GF-D8 (cell line): ENCODE data around the gene MINDY3.
A peak's percentile ranks its signal among the peaks of the same experiment; 100 is the strongest.
"Not testable (repeated sequence)": the region's sequence is repeated elsewhere in the genome, so short reads cannot be mapped to it uniquely, and the experiment has no call there.

Experiments
- DNase-seq: peaks from one replicate; lab custom pipeline; 2025; lab: John Stamatoyannopoulos, UW

The MINDY3 gene

DNA sequence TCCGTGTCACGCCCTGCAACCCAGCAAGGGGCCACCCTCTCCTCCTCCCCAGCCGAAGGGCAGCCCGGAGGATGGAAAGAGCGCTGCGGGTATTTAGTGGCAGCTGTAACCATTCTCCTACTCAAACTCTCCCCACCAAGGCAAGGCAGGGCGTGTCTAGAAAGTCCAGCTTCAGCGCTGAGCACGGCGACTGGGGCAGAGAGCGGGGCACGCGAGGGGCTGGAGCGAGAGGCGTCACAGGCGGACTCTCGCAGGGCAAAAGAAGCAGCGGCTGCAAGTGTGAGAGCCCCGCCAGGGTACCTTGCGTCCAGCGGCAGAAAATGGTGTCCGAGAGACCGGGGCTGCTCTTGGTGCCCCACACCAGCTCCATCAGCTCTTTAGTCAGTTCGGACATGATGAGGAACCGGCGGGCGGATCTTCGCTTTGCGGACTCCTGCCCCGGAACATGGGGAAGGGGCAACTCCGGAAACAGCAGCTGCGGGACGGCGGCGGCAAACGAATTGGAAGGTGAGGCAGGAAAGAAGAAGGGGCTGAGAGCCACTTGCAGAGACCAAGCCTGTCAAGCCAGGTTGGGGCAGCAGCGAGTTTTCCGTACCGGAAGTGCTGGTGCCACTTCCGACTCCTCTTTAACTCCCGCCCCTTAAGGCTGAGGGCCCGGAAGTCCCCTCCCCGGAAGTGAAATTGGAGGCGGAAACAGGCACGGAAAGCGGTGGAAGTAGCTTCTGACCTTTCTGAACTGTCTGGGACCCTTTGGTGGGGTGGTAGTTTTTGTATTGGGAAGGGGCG is at the start of gene MINDY3:
Gene MINDY3, minus strand, starts transcription at position 602 of the 786 bp plus-strand sequence. Its CDS starts 208 bp downstream, at position 394.
- DNase-seq = peak; percentile 80

GRCh38 chr10:15901889-15902288 is 41.6 kb upstream of the MINDY3 start:
- DNase-seq = no peak

GRCh38 chr10:15898046-15898445 is 37.7 kb upstream of the MINDY3 start:
- DNase-seq = no peak

DNA sequence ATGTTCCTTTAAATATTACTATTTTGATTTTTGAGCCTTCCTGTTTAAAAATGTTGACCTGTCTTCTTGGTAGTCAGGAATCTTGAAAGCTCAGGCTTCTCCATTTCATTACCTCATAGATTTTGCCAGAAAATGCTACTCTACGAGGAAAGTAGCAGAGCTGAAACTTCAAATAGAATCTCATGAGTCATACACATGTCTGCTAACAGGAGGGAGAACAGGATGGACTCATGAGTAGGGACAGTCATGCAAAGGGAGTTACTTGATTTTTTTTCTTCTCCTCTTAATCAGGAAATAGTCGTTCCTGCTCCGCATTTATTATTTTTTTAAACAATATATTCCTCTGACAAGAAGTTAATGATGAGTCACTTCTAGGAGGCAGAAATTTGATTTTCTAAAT is 37.0 kb upstream of the MINDY3 start:
- DNase-seq = no peak

DNA sequence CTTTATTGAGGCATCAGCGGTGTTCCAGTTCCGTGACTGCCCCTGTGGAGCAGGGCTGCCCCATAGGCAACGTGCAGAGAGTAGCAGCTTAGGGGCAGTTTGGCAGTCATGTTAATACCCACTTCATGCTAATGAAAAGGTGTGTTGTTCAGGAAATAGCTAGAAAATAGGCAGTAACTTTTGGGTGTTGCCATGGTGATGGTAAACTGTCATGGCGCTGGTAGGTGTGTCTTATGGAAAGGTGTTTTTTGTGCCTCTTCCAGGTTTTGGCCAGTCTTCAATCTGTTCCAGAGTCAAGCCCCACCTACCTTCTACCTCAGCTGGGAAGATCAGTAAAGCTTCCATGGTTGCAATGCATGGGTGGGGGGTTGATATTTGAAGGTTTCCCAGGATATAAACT is 36.3 kb upstream of the MINDY3 start:
- no peak for DNase-seq

- no peak for DNase-seq
These were observed 24.1 kb upstream of the MINDY3 start for GRCh38 chr10:15884447-15884846.

DNA sequence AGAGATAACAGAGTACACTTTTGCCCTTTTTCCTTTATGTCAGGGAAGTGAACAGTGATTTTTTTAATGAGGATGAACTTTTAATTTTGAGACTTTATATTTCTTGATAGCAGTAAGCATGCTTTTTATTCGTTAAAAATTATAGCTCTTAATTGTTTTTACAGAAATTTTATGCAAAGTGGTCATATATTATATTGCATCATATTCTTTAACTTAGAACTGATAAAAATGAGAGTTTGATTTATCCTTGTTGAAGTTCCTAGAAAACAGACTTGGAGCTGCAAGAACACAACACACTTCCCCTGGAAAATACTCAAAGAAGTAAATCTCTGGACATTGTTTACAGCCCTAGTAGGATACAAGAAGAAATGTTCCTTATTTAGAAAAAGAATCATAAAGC is 21.2 kb upstream of the MINDY3 start:
- DNase-seq = no peak

DNA sequence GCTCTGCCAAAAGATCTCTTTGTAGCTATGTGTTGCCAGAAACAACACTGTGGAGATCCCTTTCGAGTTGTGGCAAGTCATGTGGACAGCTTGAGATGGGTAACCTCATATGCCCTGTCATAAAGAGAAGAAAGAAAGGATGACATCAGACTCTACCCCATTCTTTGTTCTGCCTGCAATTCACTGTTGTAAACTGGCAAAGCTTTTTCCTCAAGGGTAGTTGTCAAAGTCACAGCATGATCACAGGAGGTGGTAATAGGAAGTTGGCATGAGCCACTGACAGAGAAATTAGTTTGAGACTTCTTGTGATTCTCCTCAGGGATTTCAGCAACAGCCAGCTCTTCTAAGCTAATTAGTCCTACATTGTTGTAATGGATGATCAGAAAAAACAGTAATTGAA is 19.4 kb upstream of the MINDY3 start:
- DNase-seq = no peak

- no peak for DNase-seq
These were observed 18.8 kb upstream of the MINDY3 start for GRCh38 chr10:15879058-15879457.

GRCh38 chr10:15877836-15878576 is 17.7 kb upstream of the MINDY3 start:
- no peak for DNase-seq

DNA sequence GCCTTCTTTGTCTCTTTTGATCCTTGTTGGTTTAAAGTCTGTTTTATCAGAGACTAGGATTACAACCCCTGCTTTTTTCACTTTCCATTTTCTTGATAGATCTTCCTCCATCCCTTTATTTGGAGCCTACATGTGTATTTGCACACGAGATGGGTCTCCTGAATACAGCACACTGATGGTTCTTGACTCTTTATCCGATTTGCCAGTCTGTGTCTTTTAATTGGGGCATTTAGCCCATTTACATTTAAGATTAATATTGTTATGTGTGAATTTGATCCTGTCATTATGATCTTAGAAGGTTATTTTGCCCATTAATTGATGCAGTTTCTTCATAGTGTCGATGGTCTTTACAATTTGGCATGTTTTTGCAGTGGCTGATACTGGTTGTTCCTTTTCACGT is 16.0 kb upstream of the MINDY3 start:
- not testable (repeated sequence) for DNase-seq

DNA sequence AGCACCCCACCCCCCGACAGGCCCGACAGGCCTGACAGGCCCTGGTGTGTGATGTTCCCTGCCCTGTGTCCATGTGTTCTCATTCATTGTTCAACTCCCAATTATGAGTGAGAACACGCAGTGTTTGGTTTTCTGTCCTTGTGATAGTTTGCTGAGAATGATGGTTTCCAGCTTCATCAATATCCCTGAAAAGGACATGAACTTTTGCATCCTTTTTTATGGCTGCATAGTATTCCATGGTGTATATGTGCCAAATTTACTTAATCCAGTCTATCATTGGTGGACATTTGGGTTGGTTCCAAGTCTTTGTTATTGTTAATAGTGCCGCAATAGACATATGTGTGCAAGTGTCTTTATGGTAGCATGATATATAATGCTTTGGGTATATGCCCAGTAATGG is 12.3 kb upstream of the MINDY3 start:
- not testable (repeated sequence) for DNase-seq

- no peak for DNase-seq
These were observed 11.5 kb upstream of the MINDY3 start for GRCh38 chr10:15871823-15872222.

DNA sequence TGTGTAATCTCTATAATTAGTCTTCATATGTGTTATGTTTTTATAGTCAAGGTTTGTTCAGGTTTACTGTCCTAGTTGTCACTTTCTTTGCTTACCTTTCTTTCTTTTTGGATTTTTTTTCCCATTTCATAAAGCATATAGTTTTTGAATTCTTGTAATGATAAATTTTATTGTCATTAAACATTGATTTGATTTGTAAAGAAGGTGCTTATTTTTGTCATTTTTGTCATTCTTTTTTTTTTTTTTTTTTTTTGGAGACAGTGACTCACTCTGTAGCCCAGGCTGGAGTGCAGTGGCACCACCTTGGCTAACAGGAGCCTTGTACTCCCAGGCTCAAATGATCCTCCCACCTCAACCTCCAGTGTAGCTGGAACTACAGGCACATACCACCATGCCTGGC is 9.6 kb upstream of the MINDY3 start:
- no peak for DNase-seq

GRCh38 chr10:15868006-15868405 is 7.7 kb upstream of the MINDY3 start:
- no peak for DNase-seq

GRCh38 chr10:15865304-15865703 is 5.0 kb upstream of the MINDY3 start:
- DNase-seq = no peak

GRCh38 chr10:15864419-15864818 is 4.1 kb upstream of the MINDY3 start:
- no peak for DNase-seq

DNA sequence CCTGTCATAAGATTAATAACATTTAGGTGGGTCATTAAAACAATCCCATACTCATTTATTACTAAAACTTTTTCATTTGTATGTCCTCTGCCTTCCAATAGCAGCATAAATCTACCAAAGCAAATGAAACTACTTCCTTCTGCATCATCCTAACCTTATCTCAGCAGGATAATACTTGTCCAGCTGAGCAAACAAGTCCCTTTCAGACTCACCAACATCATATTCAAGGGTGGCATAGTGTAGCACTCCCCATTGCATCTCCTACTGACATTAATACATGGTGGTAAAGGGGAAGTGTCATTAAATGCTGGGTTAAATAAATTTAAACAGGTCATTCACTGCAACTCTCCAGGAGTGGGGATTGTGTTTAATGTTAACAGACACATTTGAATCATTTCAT is 3.4 kb upstream of the MINDY3 start:
- no peak for DNase-seq

GRCh38 chr10:15863323-15863722 is 3.0 kb upstream of the MINDY3 start:
- no peak for DNase-seq

DNA sequence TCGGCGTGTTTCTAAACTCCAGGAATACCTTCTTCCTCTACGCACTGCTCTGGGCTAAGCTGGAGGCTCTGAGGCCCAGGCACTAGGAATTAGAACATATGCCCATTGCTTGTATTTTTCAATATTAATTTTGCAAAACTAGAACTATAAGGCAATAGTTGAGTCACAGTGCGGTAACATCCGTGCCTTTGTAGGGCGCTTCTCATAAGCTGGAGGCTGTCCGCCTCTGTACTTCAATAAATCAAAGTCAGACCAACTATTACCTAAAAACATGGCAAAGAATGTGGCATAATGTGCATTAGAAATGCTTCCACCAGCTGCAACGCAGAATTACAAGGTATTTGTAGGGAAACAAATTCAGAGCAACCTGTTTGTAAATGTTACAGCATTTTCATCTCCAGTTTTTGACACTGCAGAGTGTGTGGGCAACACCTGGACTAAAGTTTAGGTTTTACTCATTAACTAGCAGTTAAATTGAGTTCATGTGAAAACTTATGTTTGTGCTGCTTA is 440 bp upstream of the MINDY3 start:
- no peak for DNase-seq

- DNase-seq = no peak
These were observed 800 bp downstream of the MINDY3 start for GRCh38 chr10:15859509-15859905.

DNA sequence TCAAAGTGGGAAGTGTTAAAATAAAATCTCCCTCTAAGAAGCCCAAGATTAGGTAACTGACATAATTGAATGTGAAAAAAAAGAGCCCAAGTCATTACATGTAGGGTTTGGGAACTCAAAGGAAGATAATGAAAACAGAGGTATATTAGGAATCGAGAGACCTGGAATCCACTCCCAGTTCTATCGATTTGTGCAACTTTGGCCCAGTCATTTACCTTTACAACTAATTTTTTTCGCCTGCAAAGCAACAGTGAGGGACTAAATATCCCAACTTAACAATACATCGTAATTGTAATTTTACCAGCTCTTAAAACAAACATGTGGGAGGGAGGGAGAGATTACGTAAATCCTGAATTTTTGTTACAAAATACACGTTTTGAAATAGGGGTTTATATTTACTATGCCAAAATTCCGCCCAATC is 1.4 kb downstream of the MINDY3 start:
- DNase-seq = no peak

DNA sequence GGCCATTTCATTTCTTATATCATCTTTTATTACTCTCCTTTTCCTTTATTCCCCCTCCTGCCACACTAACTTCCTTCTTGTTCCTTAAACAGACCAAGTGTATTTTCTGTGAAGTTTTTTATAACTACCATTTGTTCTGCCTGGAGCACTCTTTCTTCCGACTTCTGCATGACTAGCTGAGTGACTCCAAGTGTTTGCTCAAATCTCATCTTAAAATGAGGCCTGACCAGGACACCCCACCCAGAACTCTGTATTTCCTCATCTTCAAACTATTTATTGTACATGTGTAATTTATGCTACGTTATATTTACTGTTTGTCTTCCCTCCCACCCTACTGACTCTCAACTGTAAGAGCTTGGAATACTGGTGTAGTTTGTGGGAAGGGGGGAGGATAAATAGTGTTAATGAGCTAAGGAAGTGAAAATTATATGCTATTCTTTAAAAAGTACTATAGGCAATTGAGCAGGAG is 3.2 kb downstream of the MINDY3 start:
- peak; percentile 28 for DNase-seq
